HS-27A (cell line): ENCODE data around the gene NCF4.

Experiments used
- DNase-seq: peaks from one replicate; pipeline ENCODE4 v3.0.0-alpha.2; 2012; ENCODE audit warnings: low read depth, missing footprints

The NCF4 gene

DNA sequence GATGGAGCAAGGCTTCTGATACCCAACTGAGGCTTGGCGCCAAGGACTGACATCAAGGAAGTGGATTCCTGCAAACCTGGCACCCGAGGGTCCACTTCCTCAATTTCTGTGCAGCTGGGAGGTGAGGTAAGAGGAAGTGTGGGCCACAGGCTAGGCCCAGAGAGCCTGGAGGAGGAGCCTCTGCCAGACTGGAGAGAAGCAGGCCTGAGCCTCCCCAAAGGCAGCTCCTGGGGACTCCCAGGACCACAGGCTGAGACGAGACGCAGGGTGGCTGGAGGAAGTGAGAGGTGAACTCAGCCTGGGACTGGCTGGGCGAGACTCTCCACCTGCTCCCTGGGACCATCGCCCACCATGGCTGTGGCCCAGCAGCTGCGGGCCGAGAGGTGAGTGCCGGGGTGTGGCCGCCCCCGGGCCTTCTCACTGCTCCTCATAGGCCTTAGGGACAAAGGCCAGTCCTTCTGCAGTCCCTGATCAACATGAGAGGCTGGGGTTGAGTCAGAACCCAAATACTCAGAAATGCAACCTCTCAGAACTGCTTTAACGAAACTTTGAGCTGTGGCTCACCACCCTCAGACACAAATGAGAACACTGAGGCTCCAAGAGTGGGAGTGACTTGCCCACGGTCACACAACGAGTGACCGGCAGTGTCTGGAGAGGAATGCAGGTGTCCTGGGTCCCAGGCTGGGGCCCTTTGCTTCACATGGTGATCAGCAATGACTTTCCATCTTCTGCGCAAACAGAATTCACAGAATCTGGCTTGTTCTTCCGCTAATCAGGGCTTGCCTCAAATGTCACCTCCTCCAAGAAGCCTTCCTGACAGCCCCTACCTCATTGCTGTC is at the start of gene NCF4:
TSS of gene NCF4 (plus strand) at position 186 of the 839 bp plus-strand sequence. CDS start at position 352, 166 bp downstream.
- no peak for DNase-seq

DNA sequence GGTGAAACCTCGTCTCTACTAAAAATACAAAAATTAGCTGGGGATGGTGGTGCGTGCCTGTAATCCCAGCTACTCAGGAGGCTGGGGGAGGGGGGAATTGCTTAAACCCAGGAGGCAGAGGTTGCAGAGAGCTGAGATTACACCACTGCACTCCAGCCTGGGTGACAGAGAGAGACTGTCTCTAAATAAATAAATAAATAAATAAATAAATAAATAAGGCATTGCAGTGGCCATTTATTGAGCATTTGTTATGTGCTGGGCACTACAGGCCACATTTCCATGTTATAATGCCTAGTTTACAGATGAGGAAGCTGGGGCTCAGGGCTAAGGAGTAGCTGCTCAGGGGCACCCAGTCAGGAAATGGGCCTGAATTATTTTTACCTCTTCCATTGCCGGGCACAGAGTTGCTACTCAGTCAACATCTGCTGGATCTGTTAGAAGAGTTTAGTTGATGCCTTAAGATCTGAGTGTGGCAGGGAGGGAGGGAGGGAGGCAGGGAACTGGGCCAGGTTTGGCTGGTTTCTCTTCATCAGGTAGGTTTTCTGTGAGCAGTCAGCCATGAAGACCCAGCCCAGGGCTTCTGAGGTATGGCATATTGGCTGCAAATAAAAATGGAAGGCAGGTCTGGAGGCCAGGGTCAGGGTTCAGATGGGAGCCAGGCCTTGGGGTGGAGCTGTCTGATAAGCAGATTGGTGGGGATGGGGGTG is 49.6 kb upstream of the NCF4 start:
- DNase-seq = no peak

DNA sequence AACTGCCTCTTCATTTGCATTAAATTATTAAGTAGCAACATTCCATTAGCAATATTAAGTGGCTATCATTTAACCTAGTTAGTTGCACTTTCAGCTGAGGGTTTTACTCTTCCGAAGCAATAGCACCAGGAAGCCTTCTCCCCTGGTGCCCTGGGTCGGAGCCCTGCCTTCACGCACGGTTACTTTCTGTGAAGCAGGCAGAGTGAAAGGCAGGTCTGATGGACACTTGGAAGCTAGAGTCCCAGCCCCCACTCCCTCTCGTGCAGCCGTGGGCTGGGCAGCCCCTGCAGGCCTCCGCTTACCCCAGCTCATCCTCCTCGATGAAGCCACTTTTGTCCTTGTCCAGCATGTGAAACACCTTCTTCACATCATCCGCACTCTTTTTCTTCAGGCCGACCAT is 46.0 kb upstream of the NCF4 start:
- DNase-seq = no peak

DNA sequence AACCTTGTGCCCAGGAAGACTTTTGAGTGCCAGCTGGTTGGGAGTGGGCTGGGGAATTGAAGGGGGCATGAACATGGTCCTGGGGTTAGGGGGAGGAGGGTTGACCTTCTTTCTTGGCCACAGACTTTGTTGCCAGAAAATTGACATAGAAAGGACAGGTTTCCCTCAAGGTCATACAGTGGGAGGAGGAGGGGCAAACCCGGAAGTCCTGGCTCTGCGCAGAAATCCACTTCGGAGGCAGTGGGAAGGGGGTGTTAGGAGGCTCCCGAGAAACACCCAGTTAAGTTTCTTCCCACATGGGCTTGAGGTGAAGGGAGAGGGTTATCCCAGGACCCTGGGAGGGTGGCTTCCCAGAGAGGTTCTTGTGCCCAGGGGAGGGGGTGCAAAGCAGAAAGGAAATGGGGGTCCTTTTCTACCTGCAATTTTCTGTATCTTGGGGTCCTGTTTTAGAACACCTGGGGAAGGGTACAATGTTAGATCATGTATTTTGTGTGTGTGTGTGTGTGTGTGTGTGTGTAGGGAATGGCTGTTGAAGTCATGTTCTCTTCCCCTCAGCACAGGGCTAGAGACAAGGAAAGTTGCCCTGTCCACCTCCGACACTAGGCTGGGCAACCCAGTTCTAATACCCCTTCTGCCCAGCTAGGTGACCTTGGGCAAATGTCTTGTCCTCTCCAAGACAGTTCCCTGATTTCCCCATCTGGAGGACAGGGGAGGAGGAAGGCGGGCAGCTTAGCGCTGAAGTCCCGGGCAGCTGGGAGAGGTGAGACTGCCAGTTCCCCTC is 45.1 kb upstream of the NCF4 start:
- DNase-seq = no peak

DNA sequence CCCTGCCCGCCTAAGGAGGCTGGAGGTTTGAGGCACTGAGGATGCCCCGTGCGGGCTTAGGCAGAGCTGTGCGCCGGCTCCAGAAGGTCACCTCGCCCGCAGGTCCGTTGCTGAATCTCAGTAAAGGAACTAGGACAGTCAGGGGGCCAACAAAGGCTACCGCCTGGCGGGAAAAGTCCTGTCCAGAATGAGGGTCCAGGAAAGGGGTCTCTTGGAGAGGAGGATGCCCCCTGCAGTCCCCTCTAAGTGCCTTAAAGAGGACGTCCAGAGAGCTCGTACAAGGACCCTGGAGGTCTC is 44.5 kb upstream of the NCF4 start:
- DNase-seq = no peak

DNA sequence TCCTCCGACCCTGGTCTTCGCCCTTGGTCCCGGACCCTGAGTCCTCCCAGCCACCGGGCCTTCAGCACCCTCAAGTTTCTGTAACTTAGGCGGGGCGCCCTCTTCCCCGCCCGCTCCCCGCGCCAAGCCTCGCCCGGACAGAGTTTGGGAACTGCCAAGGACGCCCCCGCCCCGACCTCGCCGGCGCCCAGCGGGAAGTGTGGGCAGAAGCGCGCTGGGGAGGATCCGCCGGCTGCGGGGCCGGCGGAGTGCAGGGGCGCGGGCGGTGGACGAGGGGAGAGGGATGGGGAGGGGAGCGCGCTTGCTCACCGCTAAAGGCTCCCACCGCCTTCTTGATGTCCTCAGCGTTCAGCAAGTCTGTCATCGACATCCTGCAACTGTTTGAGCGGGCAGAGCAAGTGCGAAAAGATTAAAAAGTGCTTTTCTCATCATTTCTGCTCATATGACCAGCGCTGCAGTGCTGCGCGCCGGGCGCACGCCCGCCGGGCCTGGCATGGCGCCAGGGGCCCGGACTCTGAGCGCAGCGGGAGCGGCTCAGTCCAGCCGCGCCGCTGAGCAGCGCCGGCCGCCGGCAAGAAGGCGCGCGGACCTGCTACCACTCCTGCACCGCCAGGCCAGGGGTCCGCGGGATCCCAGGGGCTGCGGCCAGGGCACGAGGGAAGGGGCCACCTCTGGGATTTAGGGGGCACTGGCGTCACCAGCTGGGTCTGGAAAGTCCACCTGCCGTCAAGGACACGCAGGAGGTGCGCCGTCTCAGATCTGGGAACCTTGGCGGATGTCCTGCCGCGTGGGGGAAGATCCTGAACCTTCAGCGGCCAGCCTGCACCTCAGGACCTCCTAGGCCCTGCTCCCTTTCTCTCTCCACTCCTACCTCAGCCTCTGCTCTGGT is 43.9 kb upstream of the NCF4 start, which contains the start of gene PVALB:
TSS of gene PVALB (minus strand) at position 400 of the 889 bp plus-strand sequence. CDS start at position 370, 30 bp downstream.
- no peak for DNase-seq

DNA sequence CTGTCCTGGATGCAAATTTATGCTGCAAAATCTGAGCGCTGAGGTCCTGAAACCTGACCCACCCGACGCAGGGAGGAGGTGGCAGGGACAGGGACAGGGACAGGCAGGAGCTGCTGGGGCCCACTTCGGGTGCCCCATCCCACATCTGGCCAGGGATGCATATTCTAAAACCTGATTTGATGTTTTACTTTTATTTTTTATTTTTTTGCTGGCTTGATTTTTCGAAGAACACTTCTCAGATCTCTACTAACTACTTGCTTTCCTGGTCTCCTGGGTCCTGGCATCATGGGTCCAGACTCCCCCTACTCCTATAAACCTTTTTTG is 43.3 kb upstream of the NCF4 start:
- DNase-seq = no peak

DNA sequence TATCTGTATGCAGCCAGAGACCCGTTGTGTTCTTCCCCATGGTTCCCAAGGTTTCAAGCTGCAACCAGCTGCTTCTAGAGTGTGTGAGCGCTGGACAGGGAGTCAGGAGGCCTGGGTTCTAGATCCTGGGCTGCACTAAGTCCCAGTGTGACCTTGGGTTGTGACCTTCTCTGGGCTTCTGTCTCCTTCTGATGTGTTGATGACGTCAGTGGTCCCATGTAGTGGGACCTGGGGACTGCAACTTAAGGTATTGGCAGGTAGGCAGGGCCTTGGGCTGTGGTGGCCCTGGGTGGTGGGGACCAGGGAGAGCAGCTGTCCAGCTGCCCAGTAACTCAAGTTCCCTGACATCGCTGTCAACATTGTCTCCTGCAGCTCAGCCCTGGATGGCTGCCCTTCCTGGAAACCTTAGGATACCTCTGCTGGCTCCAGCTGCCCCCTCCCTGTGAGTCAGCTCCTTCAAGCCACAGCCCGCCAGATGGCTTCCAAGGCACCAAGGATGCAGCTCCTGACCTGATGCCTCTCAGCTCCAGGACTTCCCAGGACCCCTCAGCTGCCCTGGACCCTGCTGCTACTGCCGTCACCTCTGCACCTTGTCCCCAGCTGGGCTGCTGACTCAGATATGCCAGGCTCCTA is 42.7 kb upstream of the NCF4 start:
- DNase-seq = no peak

DNA sequence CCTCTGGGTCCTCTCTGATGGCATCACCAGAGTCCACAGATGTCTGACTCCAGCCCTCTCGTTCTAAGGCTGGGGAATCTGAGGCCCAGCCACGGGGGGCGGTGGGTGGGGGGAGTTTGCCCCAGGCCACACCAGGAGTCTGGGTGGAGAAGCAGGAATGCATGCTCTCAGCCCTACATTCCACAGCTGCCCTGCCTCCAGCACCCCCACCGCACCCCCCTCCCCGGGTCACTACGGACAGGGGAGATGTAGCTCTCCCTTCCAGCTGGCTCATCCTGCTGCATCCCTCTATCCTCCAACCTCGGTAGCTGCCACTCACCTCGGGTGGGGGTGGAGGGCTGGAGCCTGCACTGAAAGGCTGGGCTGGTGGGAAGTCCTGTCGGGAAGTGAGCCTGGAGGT is 41.7 kb upstream of the NCF4 start:
- DNase-seq = no peak

DNA sequence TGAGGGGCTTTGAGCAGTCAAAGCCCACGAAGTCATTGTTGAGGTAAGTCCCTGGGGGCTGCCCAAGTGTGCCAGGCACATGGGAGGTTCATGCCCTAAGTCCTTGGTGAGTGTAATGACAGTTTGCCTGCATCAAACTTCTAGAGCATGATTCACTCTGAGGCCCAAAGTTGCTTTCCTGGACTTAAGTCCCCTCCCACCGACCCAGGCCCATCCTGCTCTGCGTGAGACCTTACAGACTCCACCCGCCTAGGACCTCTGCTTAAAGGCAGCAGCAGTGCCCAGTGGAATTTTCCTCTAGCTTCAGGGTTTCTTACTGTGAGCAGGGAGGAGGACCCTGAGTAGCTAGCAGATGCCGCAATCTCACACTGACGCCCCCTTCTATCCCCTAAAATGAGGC is 38.2 kb upstream of the NCF4 start:
- no peak for DNase-seq

DNA sequence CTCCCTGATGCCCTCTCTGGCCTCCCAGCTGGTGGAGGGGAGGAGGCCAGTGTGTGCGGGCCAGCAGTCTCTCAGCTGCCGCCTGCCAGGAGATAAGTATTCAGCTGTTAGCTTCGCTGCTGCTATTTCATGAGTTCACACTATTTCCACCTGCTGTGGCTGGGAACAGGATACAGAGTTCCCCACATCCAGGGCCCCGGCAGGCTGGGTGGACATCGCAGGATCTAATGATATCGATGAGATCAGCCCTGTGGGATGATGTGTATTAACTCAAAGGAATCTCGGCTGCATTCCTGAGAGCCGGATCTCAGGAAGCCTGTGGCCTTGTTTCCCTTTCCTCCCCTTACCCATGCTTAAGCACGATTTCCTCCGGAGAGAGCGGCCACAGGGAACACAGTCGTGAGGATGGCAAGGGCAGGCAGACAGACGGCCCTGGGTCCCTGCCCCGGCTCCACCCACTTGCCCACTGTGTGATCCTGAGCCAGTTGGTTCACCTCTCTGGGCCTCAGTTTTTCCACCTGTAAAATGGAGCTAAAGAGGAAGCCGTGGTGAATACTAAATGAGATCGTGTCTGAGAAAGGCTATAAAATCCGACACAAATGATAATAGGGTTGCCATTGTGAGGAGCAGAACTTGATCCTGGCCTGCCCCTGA is 37.5 kb upstream of the NCF4 start:
- DNase-seq = no peak

DNA sequence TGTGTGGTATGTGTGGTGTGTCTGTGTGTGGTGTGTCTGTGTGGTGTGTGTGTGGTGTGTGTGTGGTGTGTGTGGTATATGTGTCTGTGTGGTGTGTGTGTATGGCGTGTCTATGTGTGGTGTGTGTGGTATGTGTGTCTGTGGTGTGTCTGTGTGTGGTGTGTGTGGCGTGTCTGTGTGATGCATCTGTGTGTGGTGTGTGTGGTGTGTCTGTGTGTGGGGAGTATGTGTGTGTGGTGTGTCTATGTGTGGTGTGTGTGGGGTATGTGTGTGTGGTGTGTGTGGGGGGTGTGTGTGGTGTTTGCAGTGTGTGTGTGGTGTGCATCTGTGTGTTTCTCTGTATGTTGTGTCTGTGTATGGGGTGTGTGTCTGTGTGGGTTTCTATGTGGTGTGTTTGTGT is 36.2 kb upstream of the NCF4 start:
- no peak for DNase-seq

DNA sequence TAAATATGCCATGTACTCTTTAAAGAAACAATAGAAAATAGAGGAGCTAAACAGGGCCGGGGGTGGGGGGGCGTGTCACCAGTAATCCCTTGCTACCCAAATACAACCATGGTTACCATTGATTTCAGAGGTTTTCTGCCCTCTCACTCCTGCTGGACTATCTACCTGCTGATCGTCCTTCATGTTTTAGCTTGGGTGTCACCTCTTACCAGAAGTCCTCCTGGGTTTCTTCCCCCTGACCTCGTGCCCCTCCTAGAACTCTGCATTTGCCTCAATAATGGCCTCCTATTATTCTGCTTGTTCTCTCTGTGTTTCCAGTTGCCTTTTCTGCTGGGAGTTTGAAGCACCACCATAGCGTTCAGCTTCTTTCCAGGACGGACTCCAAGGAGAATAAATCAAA is 34.5 kb upstream of the NCF4 start:
- no peak for DNase-seq

DNA sequence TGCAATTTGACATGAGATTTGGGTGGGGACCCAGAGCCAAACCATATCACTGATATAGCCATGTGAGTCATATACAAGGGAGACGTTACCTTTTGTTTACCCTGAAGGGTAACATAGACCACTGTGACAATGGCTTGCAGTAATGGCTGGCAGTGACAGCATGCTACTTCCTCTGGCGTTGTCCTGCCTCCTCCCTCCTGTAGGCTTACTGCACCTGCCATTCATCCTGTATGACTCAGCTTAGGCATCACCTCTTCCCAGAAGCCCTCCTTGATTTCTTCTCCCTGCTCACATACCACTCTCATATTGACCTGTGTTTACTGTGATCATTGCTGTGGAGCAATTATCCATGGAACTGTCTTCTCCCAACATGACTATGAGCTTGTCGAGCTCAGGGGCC is 32.0 kb upstream of the NCF4 start:
- no peak for DNase-seq

DNA sequence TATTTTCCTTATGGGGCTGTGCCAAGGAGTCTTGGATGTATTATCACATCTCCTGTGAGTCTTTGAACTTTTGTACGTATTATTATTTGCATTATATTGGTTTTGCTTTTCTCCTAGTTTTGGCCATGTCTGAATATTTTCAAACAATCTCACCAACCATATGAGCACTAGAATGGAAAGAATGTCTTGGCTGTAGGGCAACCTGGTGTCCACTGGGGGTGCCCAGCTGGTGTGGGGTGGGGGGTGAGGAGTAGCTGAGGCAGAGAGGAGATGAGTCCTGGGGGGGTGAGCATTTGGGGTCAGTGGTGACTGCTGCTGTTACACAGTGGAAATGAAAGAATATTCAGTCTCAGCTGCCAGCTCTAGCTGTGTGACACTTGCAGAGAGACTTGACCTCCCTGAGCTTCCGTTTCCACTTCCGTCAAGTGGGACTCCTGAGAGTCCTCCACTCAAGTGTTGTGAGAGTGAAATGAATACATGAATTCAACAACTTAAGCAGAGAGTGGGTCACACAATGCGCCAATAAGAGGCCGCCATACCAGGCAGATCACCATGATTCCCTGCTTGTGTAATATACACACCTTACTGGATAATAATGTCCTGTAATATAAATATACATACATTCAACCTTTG is 31.3 kb upstream of the NCF4 start:
- no peak for DNase-seq

DNA sequence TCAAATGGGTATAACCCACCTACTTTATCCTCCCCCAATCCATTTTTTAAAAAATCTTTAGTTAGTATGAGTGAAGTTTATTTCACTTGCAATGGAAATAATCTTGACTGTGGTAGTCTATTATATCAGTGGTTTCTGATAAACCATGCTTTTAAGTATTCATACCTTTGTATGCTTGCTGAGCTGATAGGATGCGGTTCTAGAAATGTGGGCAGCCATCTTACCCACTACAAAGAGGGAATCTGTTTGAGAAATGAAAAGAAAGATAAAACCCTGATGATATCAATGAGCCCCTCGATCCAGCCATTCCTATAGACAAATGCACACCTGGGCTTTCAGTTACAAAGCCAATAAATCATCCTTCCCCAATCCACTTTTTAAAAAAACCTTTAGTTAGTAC is 30.2 kb upstream of the NCF4 start:
- DNase-seq = no peak

DNA sequence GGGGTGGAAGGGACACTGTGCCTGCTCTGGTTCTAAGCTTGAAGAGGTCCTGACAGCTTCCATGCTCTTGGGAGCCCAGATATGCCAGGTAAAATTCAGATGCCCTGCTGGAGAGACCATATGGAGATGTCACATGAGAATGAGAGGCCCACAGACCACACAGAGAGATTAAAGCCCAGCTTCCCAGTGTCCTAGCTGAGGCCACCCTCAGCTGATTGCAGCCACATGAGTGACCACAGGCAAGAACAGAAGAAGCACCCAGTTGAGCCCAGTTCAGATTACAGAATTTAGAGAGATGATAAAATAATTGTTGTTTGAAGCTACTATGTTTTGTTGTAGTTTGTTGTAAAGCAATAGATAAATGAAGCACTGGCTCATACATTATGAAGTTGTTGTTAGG is 29.6 kb upstream of the NCF4 start:
- no peak for DNase-seq

DNA sequence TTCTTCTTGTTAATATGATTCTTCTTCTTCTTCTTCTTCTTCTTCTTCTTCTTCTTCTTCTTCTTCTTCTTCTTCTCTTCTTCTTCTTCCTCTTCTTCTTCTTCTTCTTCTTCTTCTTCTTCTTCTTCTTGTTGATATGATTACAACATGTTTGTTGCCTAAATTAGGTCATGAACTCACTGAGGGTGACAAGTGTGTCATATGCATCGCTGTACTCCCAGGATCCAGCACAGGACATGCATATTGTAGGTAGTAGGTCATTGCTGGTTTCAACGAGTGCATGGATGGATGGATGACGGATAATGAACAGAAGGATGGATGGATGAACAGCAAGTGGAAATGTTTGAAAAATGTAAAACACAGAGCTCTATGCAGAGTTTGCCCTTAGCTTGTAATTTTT is 29.1 kb upstream of the NCF4 start:
- no peak for DNase-seq

DNA sequence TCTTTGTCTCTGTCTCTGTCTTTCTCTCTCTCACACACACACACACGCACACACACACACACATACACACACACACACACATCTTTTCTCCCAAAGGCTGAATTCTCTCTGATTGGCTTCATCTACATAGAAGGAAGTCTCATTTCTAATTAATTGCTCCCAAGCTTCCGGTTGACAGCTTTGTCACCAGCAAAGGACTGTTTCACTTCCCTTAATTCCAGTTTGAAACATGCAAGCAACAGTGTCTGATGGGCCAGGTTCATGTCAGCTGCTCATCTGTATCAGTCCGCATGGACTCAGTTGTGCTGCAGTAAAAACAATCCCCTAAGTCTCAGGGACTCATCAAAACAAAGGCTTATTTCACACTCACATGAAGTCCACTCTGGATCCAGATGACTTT is 27.7 kb upstream of the NCF4 start:
- no peak for DNase-seq

DNA sequence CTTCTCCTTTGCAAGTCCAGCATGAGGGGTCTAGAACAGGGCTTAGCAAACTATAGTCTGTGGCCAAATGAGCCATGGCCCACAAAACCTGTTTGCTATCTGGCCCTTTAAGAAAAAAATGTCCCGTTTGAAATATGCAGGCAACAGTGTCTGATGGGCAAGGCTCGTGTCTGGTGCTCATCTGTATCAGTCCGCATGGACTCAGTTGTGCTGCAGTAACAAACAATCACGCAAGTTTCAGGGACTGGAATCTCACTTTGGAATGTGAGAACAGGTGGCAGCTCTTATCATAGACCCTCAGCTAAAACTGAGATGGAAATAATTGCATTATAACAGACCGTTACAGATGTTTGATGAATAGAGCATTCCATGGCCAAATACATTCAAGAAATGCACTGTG is 24.9 kb upstream of the NCF4 start:
- no peak for DNase-seq
